ENCODE measurements around the gene MED26.

GRCh38 chr19:16584248-16585093 is 43.5 kb downstream of the MED26 start:
- TF ChIP-seq JUND (CRISPR knock-in tag; IDR thresholded peaks at IDR 0.05): no peak
- no peak for TF ChIP-seq CTCF (CRISPR knock-in tag; IDR thresholded peaks at IDR 0.05)
- TF ChIP-seq ZBTB37 (CRISPR knock-in tag; IDR thresholded peaks at IDR 0.05): no peak
- no peak for TF ChIP-seq ZNF652 (CRISPR knock-in tag; IDR thresholded peaks at IDR 0.05; ENCODE audit: borderline replicate concordance, low read depth)
- TF ChIP-seq ZNF282 (IDR thresholded peaks at IDR 0.05; ENCODE audit: partially characterized antibody): no peak
- TF ChIP-seq EP300 (IDR thresholded peaks at IDR 0.05; ENCODE audit: low read depth in 2 of 2, low read length in 2 of 2): no peak
- no peak for TF ChIP-seq EP300 (CRISPR knock-in tag; IDR thresholded peaks at IDR 0.05; ENCODE audit: borderline replicate concordance)
- TF ChIP-seq, protein P1, sequence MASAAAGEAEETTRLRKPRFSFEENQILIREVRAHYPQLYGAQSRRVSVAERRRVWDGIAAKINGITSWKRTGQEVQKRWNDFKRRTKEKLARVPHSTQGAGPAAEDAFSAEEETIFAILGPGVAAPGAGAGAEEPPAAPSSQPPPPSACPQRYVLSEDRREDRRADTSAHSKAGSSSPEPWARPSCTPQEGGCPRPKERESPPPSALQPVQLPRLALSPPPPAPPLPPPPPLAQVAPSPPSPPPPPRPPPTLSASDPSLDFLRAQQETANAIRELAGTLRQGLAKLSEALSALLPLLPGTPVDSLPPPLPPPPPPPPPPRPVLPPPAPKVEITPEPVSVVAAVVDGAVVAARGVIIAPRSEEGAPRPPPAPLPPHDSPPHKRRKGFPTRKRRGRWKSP (CRISPR knock-in tag; IDR thresholded peaks at IDR 0.05): no peak
- TF ChIP-seq ATF3 (CRISPR knock-in tag; IDR thresholded peaks at IDR 0.05): no peak
- TF ChIP-seq MTF1 (CRISPR knock-in tag; IDR thresholded peaks at IDR 0.05): no peak
- TF ChIP-seq PHB2 (IDR thresholded peaks at IDR 0.05; ENCODE audit: partially characterized antibody): no peak
- TF ChIP-seq NBN (conservative IDR thresholded peaks at IDR 0.05): no peak
- TF ChIP-seq ZBTB7A (CRISPR knock-in tag; IDR thresholded peaks at IDR 0.05): no peak
- no peak for TF ChIP-seq HNF4A (CRISPR knock-in tag; IDR thresholded peaks at IDR 0.05)
